ENCODE data around the gene NEURL4.

Gene NEURL4

DNA sequence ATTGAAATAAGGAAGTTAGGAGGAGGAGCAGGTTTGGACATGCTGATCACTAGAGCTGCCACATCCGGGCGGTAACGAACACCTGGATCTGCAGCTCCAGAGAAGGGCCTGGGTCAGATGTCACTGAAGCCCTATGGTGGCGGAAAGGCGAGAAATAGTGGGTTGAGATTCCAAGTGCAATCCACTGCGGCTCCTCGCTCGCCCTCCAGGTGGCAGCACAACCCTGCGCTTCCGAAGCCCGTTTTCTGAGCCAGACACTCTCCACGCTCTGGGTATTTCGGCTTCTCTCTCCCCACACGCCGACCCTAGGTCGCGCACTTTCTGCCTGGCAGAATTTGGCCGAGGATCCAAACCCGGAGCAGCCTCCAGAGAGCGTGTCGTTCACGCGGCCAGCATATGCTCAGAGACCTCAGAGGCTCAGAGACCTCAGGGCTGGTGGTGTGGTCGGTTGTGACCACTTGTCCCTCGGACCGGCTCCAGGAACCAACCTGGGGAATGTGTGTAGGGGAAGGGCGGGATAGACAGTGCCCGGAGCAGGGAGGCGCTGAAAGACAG, 48.5 kb downstream of the NEURL4 start:
- DNase-seq (ENCODE audit: low read depth): peak; percentile 53
- in situ Hi-C loops (cut with HindIII; ENCODE audit: low sequenced_read_pairs): no loop called here
- peak overlapping the region; percentile 31 for H3K4me3 ChIP-seq (ENCODE audit: low read depth, low read length)
- TF ChIP-seq, protein P1, sequence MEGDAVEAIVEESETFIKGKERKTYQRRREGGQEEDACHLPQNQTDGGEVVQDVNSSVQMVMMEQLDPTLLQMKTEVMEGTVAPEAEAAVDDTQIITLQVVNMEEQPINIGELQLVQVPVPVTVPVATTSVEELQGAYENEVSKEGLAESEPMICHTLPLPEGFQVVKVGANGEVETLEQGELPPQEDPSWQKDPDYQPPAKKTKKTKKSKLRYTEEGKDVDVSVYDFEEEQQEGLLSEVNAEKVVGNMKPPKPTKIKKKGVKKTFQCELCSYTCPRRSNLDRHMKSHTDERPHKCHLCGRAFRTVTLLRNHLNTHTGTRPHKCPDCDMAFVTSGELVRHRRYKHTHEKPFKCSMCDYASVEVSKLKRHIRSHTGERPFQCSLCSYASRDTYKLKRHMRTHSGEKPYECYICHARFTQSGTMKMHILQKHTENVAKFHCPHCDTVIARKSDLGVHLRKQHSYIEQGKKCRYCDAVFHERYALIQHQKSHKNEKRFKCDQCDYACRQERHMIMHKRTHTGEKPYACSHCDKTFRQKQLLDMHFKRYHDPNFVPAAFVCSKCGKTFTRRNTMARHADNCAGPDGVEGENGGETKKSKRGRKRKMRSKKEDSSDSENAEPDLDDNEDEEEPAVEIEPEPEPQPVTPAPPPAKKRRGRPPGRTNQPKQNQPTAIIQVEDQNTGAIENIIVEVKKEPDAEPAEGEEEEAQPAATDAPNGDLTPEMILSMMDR (IDR thresholded peaks at IDR 0.05; ENCODE audit: low read depth, low read length, missing control alignments): peak; percentile 89

DNA sequence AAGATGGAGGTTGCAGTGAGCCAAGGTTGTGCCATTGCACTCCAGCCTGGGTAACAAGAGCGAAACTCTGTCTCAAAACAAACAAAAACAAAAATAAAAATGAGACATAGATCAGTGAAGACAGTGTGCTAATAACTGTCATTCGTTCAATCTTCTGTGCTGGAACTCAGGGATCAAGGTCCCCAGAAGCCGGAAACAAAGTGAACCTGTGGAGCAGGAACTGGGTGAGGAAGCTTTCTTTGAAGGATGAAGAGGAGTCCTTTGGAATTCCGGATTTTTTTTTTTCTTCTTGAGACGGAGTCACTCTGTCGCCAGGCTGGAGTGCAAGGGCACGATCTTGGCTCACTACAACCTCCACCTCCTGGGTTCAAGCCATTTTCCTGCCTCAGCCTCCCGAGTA, 49.7 kb downstream of the NEURL4 start:
- DNase-seq (ENCODE audit: low read depth): no peak
- TF ChIP-seq, protein P1 (IDR thresholded peaks at IDR 0.05; ENCODE audit: low read depth, low read length, missing control alignments): no peak
- no peak overlapping the region for H3K4me3 ChIP-seq (ENCODE audit: low read depth, low read length)
- in situ Hi-C loops (cut with HindIII; ENCODE audit: low sequenced_read_pairs): no loop called here

DNA sequence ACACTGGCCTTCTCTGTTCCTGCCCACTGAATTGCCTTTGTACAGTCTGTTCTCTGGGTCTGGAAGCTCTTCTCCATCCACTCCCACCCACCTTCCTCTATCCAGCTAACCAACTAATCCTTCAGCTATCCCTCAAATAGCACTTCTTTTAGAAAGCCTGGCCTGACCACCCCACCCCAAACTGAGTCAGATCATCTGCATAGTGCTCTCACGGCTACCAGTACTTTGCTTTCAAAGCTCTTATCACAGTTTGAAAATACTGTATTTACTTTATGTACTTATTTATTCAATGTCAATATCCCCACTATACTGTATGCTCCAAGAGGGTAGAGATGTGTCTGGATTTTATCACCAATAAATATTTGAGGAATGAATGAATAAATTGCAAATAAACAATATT, 62.4 kb downstream of the NEURL4 start:
- H3K4me3 ChIP-seq (ENCODE audit: low read depth, low read length): no peak overlapping the region
- in situ Hi-C loops (cut with HindIII; ENCODE audit: low sequenced_read_pairs): no loop called here
- no peak for DNase-seq (ENCODE audit: low read depth)
- TF ChIP-seq, protein P1 (IDR thresholded peaks at IDR 0.05; ENCODE audit: low read depth, low read length, missing control alignments): no peak
